Testis (tissue), 2 donors: ENCODE measurements around the gene EXOC6.

Source experiments
- POLR2A ChIP-seq: fragments of 450-650 bp; IDR thresholded peaks from one replicate; pipeline ENCODE4 v1.6.1; 2017; ENCODE audit warnings: antibody characterized with exemption, mild to moderate bottlenecking, moderate library complexity
- TF ChIP-seq, protein P1 (sequence below), 3 experiments: fragments of 450-650 bp in 2 of 3; fragments of 200-600 bp in 1 of 3; sonication (generic) in 1 of 3; IDR thresholded peaks; one replicate each; pipeline ENCODE4 v1.5.1; 2016 to 2019; ENCODE audit warnings: antibody characterized with exemption in 3 of 3, mild to moderate bottlenecking in 2 of 3, moderate library complexity in 1 of 3

GRCh38 chr10:92937876-92938275 is 89.6 kb downstream of the EXOC6 start:
- no peak for TF ChIP-seq POLR2A
- TF ChIP-seq, protein P1, sequence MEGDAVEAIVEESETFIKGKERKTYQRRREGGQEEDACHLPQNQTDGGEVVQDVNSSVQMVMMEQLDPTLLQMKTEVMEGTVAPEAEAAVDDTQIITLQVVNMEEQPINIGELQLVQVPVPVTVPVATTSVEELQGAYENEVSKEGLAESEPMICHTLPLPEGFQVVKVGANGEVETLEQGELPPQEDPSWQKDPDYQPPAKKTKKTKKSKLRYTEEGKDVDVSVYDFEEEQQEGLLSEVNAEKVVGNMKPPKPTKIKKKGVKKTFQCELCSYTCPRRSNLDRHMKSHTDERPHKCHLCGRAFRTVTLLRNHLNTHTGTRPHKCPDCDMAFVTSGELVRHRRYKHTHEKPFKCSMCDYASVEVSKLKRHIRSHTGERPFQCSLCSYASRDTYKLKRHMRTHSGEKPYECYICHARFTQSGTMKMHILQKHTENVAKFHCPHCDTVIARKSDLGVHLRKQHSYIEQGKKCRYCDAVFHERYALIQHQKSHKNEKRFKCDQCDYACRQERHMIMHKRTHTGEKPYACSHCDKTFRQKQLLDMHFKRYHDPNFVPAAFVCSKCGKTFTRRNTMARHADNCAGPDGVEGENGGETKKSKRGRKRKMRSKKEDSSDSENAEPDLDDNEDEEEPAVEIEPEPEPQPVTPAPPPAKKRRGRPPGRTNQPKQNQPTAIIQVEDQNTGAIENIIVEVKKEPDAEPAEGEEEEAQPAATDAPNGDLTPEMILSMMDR (IDR thresholded peaks at IDR 0.05), result no peak
